ENCODE measurements around the gene IFNL1.

DNA sequence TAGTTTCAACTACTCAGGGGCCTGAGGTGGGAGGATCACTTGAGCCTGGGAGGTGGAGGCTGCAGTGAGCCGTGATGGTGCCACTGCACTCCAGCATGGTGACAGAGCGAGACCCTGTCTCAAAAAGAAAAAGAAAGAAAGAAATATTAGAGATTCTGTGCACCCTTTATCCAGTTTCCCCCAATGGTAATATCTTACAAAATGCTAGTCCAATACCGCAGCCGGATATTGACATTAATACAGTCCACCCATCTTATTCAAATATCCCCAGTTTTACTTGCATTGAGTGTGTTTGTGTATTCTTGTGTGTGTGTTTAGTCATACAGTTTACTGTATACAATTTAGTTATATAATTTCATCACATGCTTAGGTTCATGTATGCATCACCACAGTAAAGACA lies 39.0 kb upstream of the IFNL1 start:
- TF ChIP-seq TAF1 (IDR thresholded peaks at IDR 0.05; ENCODE audit: low read depth, low read length), result no peak
- no peak for TF ChIP-seq POLR2AphosphoS5 (IDR thresholded peaks at IDR 0.05; ENCODE audit: low read depth, low read length)

Data from GM12891 (cell line).